ENCODE data around the gene AUTS2. TPM values are rescaled to one million over a fixed set of nuclear protein-coding genes. Genes with fewer than 3 reads are reported as not detected.

AUTS2 gene
- total RNA-seq, 1 experiment from 2014 or later, result 42.1 TPM

DNA sequence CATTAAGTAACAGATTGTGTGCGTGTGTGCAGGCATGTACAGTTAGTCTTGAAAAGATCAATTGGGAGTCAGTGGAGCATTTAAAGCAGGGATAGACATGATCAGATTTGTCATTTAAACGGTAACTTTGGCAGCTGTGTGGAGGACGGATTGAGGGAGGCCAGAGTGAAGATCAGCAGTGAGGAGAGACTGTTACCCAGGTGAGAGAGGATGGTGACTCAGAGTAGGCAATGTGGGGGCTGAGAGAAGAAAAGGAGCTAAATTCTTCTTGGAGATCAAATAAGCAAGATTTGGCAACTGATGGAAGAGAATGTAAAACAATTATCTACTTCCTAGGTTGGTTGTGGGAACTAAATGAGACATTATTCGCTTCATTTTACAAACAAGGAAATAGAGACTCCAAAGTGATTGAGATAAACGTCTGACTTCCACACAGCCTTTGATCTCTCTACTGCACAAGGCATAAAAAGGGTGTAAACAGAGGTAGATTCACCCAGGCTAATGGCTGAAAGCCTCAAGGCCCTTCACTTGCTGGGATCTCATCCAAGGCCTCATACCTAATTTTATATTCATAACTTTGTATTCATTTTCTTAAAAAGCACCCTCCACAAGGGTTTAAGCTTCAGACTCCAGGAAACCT lies 868.6 kb downstream of the AUTS2 start:
- Histone ChIP-seq H3K4me1 (ENCODE audit: insufficient read depth, low read length, poor library complexity, severe bottlenecking) (no peaks in the 10 kb centered on the region), H3K27me3 (replicated peaks; ENCODE audit: insufficient read depth, low read depth, low read length, poor library complexity) (no peaks in the 10 kb centered on the region), H3K27ac (ENCODE audit: low read depth, low read length, poor library complexity, severe bottlenecking) (no peak overlapping the region), H3K36me3 (ENCODE audit: insufficient read depth, low read length, poor library complexity, severe bottlenecking) (no peaks in the 10 kb centered on the region), H3K9me3 (ENCODE audit: low read depth, low read length, poor library complexity, severe bottlenecking) (no peaks in the 10 kb centered on the region), H3K4me3 (ENCODE audit: low read depth, low read length, poor library complexity, severe bottlenecking) (no peak overlapping the region)
- TF ChIP-seq, protein P1, sequence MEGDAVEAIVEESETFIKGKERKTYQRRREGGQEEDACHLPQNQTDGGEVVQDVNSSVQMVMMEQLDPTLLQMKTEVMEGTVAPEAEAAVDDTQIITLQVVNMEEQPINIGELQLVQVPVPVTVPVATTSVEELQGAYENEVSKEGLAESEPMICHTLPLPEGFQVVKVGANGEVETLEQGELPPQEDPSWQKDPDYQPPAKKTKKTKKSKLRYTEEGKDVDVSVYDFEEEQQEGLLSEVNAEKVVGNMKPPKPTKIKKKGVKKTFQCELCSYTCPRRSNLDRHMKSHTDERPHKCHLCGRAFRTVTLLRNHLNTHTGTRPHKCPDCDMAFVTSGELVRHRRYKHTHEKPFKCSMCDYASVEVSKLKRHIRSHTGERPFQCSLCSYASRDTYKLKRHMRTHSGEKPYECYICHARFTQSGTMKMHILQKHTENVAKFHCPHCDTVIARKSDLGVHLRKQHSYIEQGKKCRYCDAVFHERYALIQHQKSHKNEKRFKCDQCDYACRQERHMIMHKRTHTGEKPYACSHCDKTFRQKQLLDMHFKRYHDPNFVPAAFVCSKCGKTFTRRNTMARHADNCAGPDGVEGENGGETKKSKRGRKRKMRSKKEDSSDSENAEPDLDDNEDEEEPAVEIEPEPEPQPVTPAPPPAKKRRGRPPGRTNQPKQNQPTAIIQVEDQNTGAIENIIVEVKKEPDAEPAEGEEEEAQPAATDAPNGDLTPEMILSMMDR (conservative IDR thresholded peaks at IDR 0.05; ENCODE audit: low read depth, low read length), result no peak
- TF ChIP-seq EZH2 (IDR thresholded peaks at IDR 0.05; ENCODE audit: borderline replicate concordance, low read depth, low read length, poor library complexity, severe bottlenecking), result no peak
- no peak for DNase-seq (ENCODE audit: low spot score)
- intact Hi-C loops (cut with micrococcal nuclease; ENCODE audit: unreplicated experiment), result no loop called here
- CTCF ChIA-PET, result no interaction called here
- POLR2A ChIA-PET (ENCODE audit: low non-redundant PET), result no interaction called here
- no TSS peak for BruUV-seq (replicated peaks)

DNA sequence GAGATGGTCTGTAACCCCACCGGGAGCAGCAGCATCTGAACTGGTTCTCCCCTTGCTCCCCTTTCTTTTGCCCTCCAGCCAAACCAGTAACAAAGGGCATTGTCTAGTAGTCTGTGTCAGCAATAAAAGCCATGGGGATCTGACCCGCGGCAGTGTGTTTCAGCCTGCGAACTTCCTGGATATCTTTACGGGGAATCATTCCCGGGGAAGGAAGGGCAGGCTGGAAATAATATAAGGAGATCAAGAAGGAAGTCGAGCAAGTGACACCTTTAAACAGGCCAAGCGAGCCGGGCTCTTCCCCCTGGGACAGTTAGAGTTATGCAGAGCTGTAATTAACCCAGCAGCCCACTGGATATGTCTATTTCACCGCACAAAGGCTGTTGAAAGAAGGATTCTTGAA lies 872.5 kb downstream of the AUTS2 start:
- no peaks in the 10 kb centered on the region for H3K27me3 ChIP-seq (replicated peaks; ENCODE audit: insufficient read depth, low read depth, low read length, poor library complexity)
- intact Hi-C loops (cut with micrococcal nuclease; ENCODE audit: unreplicated experiment), result no loop called here
- BruUV-seq (replicated peaks), result no TSS peak
- H3K4me3 ChIP-seq (ENCODE audit: low read depth, low read length, poor library complexity, severe bottlenecking), result no peak overlapping the region
- POLR2A ChIA-PET (ENCODE audit: low non-redundant PET), result no interaction called here
- H3K9me3 ChIP-seq (ENCODE audit: low read depth, low read length, poor library complexity, severe bottlenecking), result no peaks in the 10 kb centered on the region
- H3K36me3 ChIP-seq (ENCODE audit: insufficient read depth, low read length, poor library complexity, severe bottlenecking), result no peaks in the 10 kb centered on the region
- H3K4me1 ChIP-seq (ENCODE audit: insufficient read depth, low read length, poor library complexity, severe bottlenecking), result peaks cover 3% of the 10 kb centered on the region
- no peak for DNase-seq (ENCODE audit: low spot score)
- CTCF ChIA-PET, result no interaction called here
- no peak overlapping the region for H3K27ac ChIP-seq (ENCODE audit: low read depth, low read length, poor library complexity, severe bottlenecking)
- TF ChIP-seq, protein P1 (conservative IDR thresholded peaks at IDR 0.05; ENCODE audit: low read depth, low read length), result no peak
- TF ChIP-seq EZH2 (IDR thresholded peaks at IDR 0.05; ENCODE audit: borderline replicate concordance, low read depth, low read length, poor library complexity, severe bottlenecking), result no peak

DNA sequence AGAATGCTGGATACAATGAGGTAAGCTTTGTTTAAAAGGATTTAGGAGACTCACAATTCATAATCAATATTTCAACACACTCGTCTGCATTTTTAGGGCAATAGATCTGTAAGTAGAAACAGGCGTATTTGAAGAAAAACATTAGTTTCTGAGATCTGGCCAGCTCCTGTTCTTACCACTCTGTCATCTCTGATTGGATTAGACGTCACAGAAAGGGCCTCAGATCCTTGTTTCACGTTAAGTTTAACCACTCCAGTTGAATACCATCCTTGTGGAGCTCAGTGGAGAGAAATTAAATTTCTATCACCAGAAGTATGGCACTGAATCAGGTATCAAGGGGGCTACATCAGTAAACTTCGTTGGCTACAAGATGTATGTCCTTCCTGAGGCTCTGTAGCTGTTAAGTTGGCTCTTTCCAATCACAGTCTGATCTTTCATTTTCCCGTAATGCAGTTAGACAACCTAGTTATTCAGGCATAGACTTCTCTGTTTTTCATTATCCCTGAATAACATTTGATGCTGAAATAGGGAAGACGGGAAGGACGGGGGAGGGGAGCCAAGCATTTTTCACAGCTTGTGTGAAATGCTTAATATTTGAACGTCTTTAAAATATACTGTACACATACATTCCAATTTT lies 874.4 kb downstream of the AUTS2 start:
- TF ChIP-seq EZH2 (IDR thresholded peaks at IDR 0.05; ENCODE audit: borderline replicate concordance, low read depth, low read length, poor library complexity, severe bottlenecking), result no peak
- TF ChIP-seq, protein P1 (conservative IDR thresholded peaks at IDR 0.05; ENCODE audit: low read depth, low read length), result no peak
- ChIA-PET POLR2A (ENCODE audit: low non-redundant PET) (no interaction called here), CTCF (no interaction called here)
- DNase-seq (ENCODE audit: low spot score), result no peak
- H3K4me1 ChIP-seq (ENCODE audit: insufficient read depth, low read length, poor library complexity, severe bottlenecking), result peaks cover 3% of the 10 kb centered on the region
- no peaks in the 10 kb centered on the region for H3K36me3 ChIP-seq (ENCODE audit: insufficient read depth, low read length, poor library complexity, severe bottlenecking)
- no peak overlapping the region for H3K4me3 ChIP-seq (ENCODE audit: low read depth, low read length, poor library complexity, severe bottlenecking)
- intact Hi-C loops (cut with micrococcal nuclease; ENCODE audit: unreplicated experiment), result no loop called here
- no peaks in the 10 kb centered on the region for H3K9me3 ChIP-seq (ENCODE audit: low read depth, low read length, poor library complexity, severe bottlenecking)
- H3K27ac ChIP-seq (ENCODE audit: low read depth, low read length, poor library complexity, severe bottlenecking), result no peak overlapping the region
- BruUV-seq (replicated peaks), result no TSS peak
- H3K27me3 ChIP-seq (replicated peaks; ENCODE audit: insufficient read depth, low read depth, low read length, poor library complexity), result no peaks in the 10 kb centered on the region

Data from A673 (cell line).